ENCODE measurements around the gene FBF1. TPM values are rescaled to one million over a fixed set of nuclear protein-coding genes. Genes with fewer than 3 reads are reported as not detected.
"Not testable (repeated sequence)": the region's sequence is repeated elsewhere in the genome, so short reads cannot be mapped to it uniquely, and the experiment has no call there.

Gene FBF1
- total RNA-seq, 1 experiment from 2014 or later = 20.1 TPM

DNA sequence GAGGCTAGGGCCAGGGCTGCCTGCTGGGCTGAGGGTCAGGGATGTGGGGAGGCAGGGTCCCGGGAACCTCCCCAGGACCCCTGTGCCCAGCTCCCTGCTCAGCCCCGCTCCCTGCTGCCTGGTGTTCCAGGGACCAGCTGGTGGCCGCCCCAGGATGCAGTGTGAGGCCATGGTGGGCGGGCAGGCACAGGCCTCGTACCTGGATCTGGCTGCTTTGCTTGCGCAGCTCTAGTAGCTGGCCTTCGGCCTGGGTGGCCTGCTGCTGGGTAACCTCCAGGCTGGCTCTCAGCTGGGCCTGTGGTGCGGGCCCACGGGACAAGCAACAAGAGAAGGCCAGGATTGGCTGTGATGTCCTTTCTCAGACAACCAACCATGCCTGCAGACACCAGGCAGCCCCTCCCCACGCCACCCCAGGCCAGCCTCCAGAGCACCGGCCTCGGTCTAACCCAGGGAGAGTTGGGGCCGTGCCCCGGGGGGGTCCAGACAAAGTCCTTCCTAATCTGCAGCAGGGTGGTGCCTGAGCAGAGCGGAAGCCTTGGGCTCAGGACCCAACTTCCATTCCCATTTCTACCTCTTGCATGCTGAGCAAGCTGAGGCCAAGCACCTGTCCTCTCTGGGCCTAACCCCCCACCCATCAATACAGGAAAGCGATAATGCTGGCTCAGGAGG, 48.2 kb downstream of the FBF1 start:
- Histone ChIP-seq H3K9me3 (replicated peaks) (0 out of 2 replicates have a peak, but pooled peaks cover 3% of the 10 kb centered on the region), H3K4me3 (no peak overlapping the region), H3K27ac (no peak overlapping the region), H3K4me1 (replicated peaks) (peaks cover 26% of the 10 kb centered on the region), H3K36me3 (peaks cover 43% of the 10 kb centered on the region), H3K27me3 (replicated peaks) (no peaks in the 10 kb centered on the region)
- no peak for DNase-seq (ENCODE audit: low read depth in 1 of 2, low spot score in 2 of 2)

DNA sequence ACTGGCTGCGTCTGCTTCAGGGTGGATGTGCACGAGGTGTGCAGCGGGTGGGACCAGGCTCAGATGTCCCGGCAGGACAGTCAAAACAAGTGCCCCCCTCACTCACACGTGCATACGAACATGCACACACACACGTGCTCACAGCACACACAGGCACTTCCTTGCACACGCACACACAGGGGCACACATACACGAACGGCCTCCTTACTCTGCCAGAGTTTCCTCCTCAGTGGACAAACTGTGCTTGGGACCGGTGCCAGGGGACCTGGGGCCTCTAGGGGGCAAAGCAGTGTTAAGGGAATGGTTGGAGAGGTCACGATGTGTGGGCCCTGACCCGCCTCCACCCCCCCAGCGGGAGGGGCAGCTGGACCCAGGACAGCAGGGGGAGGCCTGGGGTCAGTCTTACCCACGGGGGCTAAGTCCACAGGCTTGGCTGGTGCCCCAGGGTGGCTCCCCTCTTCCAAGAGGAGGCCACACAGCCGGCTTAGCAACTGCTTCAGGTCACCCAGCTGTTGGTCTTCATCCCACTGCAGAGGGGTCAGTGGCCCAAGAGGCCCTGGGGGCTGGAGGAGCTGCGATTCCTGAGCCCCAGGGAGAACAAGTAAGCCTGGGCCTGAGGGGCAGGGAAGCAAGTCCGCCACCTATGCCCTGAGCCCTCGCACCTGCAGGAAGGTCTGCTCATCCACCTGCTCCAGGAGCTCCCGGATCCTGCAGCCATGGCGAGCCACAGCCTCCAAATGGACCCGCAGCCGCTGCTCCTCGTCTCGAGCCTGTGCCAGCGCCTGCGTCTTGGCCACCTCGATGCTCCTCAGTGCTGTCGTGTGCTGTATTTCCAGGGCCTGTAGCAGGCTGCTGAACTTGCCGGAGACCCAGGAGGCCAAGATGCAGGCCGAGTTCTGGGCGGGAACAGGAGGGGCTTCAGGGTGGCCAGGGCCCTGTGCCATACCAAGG, 49.0 kb downstream of the FBF1 start:
- DNase-seq (ENCODE audit: low read depth in 1 of 2, low spot score in 2 of 2) = no peak
- Histone ChIP-seq H3K4me3 (no peak overlapping the region), H3K27ac (no peak overlapping the region), H3K4me1 (replicated peaks) (peaks cover 22% of the 10 kb centered on the region), H3K27me3 (replicated peaks) (no peaks in the 10 kb centered on the region), H3K9me3 (replicated peaks) (0 out of 2 replicates have a peak, but pooled peaks cover 3% of the 10 kb centered on the region), H3K36me3 (peaks cover 35% of the 10 kb centered on the region)

DNA sequence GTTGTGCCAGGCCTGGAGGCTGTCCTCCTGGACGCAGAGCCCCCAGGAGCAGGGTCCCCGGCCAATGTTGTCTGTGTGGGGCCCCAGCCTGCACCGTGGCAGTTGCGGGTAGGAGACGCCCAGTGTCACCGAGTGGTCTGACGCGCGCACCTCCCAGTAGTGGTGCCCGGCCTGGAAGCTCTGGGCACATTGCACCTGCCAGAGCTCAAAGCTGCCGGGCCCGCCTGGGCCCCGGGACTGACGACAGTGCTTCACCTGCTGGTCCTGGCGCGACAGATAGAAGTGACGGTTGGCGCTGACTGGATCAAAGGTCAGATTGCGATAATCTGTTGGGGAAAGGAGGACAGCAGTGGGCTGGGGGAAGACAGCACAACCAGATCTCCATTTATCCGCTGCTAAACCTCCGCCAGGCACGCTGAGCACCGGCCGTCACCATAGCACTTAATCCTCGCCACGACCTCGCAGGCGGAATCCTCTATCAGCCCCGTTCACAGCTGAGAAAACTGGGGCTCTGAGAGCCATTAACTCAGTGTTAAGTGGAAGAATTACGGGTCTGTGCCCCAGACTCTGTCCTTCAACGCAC, 49.7 kb downstream of the FBF1 start:
- no peaks in the 10 kb centered on the region for H3K9me3 ChIP-seq (replicated peaks)

DNA sequence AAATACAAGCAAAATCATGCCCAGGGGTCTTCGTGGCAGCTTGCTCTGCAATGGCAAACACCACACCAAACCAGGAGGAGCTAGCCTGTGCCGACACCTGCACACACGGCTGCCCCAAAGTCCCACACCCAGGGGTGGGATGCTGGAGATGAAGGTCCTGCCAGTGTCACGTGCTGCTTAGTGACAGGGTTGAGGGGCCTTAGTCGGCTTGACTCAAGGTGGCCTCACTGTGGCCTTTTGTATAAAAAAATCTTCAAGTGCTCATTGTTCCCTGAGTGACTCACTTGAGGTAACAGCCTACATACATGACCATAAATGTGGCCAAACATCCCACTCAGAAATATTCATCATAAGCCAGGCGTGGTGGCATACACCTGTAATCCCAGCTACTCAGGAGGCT, 51.4 kb downstream of the FBF1 start:
- Histone ChIP-seq H3K4me3 (no peak overlapping the region), H3K4me1 (replicated peaks) (peaks cover 3% of the 10 kb centered on the region; the same call in 1 of the 2 replicates), H3K27ac (no peak overlapping the region), H3K27me3 (replicated peaks) (no peaks in the 10 kb centered on the region), H3K36me3 (peaks cover 27% of the 10 kb centered on the region), H3K9me3 (replicated peaks) (no peaks in the 10 kb centered on the region)
- no peak for DNase-seq (ENCODE audit: low read depth in 1 of 2, low spot score in 2 of 2)

More for the DNA sequence above, 49.7 kb downstream of the FBF1 start:
- DNase-seq (ENCODE audit: low read depth in 1 of 2, low spot score in 2 of 2) = no peak
- Histone ChIP-seq H3K27ac (no peak overlapping the region), H3K36me3 (peaks cover 27% of the 10 kb centered on the region), H3K4me3 (no peak overlapping the region), H3K27me3 (replicated peaks) (no peaks in the 10 kb centered on the region), H3K4me1 (replicated peaks) (peaks cover 14% of the 10 kb centered on the region)

DNA sequence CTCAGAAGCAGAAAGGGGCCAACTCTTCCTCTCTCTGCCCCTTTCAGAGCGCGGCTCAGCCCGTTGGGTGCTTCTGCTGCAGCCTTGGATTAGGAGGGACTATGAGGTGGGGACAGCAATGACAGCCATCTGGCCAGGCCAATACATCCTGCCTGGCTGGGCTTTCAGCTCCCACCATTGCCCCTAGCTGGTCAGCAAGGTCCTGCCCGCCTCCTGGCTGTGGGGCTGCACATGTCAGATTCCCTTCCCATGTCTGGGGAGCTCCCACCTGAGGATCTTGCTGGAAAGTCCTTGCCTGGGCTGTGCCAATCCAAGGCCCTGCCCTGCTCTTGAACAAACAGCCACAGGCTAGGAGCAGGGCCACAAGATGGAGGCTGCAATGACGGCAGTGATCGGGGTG, 52.4 kb downstream of the FBF1 start:
- peaks cover 27% of the 10 kb centered on the region for H3K36me3 ChIP-seq
- H3K4me1 ChIP-seq (replicated peaks) = peaks cover 3% of the 10 kb centered on the region; the same call in 1 of the 2 replicates
- H3K27ac ChIP-seq = no peak overlapping the region
- no peaks in the 10 kb centered on the region; the same call in 1 of the 2 replicates for H3K27me3 ChIP-seq (replicated peaks)
- H3K9me3 ChIP-seq (replicated peaks) = no peaks in the 10 kb centered on the region
- no peak for DNase-seq (ENCODE audit: low read depth in 1 of 2, low spot score in 2 of 2)
- no peak overlapping the region for H3K4me3 ChIP-seq

DNA sequence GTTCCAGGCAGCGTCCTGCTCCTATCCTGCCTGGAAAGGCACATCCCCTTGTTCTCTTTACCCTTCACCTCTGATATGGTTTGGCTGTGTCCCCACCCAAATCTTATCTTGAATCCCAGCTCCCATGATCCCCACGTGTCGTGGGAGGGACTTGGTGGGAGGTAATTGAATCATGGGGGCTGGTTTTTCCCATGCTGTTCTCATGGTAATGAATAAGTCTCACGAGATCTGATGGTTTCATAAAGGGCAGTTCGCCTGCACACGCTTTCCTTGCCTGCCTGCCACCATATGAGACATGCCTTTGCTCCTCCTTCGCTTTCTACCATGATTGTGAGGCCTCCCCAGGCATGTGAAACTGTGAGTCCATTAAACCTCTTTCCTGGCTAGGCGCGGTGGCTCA, 55.0 kb downstream of the FBF1 start:
- DNase-seq (ENCODE audit: low read depth in 1 of 2, low spot score in 2 of 2); H3K9me3 ChIP-seq (replicated peaks); H3K27me3 ChIP-seq (replicated peaks); H3K36me3 ChIP-seq; H3K27ac ChIP-seq; H3K4me1 ChIP-seq (replicated peaks); H3K4me3 ChIP-seq: not testable (repeated sequence)

DNA sequence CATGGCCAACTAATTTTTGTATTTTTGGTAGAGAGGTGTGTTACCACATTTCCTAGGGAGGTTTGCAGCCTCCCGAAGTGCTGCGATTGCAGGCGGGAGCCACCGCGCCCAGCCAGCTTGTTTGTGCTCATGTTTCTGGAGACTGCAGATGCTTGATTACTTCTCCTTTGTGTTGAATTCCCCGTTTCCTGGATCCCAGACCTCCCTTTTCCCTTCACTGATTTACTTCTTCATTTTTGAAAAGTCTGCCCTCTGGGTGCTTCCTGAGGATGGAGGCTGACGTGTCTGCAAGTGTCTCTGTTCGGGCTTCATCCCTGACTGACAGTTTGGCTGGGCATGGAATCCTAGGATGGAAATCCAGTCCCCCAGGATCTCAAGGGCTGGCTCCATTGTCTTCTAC, 55.4 kb downstream of the FBF1 start:
- Histone ChIP-seq H3K36me3 (peaks cover 5% of the 10 kb centered on the region), H3K9me3 (replicated peaks) (no peaks in the 10 kb centered on the region), H3K4me3 (no peak overlapping the region), H3K27me3 (replicated peaks) (no peaks in the 10 kb centered on the region; the same call in 1 of the 2 replicates), H3K4me1 (replicated peaks) (peaks cover 3% of the 10 kb centered on the region; the same call in 1 of the 2 replicates), H3K27ac (no peak overlapping the region)
- no peak for DNase-seq (ENCODE audit: low read depth in 1 of 2, low spot score in 2 of 2)

DNA sequence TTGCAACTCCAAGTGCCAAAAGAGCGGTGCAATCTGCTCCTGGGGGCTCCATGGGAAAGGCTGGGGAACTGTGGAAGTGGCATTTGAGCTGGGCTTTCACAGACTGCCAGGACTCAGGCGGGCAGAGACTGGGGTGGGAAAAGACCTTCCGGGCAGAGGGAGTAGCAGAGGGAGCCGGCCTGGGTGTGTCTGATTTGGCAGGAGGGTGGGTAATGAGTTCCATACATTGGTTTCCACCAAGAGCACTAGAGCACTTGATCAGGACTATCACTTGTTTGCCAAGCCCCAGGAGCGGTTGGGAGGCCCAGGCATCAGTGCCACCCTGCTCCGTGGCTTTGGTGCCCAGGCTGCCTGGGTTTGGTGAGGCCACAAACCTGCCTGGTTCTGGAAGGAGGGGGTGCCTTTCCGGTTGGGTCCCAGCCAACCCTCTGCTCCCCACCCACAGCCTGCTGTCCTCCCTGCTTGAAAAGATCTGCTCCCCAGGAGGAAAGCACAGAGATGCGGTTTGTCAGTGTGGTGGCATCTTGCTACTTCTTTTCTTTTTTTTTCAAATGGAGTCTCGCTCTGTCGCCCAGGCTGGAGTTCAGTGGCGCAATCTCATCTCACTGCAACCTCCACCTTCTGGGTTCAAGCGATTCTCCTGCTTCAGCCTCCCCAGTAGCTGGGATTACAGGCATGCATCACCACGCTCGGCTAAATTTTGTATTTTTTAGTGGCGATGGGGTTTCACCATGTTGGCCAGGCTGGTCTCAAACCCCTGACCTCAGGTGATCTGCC, 59.0 kb downstream of the FBF1 start:
- H3K4me1 ChIP-seq (replicated peaks) = peaks cover 20% of the 10 kb centered on the region
- 0 out of 2 replicates have a peak, but pooled peaks cover 5% of the 10 kb centered on the region for H3K9me3 ChIP-seq (replicated peaks)
- H3K27ac ChIP-seq = no peak overlapping the region
- H3K36me3 ChIP-seq = 0 out of 2 replicates have a peak, but pooled peaks cover 3% of the 10 kb centered on the region
- H3K4me3 ChIP-seq = no peak overlapping the region
- no peaks in the 10 kb centered on the region; the same call in 1 of the 2 replicates for H3K27me3 ChIP-seq (replicated peaks)
- DNase-seq (ENCODE audit: low read depth in 1 of 2, low spot score in 2 of 2) = no peak

DNA sequence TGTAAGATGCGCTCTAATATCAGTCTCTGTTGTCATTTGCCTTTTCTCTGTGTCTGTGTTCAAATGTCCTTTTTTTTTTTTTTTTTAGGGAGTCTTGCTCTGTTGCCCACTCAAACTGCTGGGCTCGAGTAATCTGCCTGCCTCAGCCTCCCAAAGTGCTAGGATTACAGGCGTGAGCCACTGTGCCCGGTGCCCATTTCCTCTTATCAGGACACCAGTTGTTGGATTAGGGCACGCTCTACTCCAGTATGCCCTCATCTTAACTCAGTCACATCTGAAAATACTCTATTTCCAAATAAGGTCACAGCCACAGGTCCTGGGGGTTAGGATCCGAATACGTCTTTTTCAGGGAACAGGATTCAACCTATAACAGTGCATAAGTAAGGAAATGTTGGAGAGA, 60.6 kb downstream of the FBF1 start:
- Histone ChIP-seq H3K36me3 (peaks cover 12% of the 10 kb centered on the region; the same call in 1 of the 2 replicates), H3K27me3 (replicated peaks) (no peaks in the 10 kb centered on the region; the same call in 1 of the 2 replicates), H3K4me1 (replicated peaks) (peaks cover 31% of the 10 kb centered on the region), H3K4me3 (no peak overlapping the region), H3K27ac (no peak overlapping the region), H3K9me3 (replicated peaks) (0 out of 2 replicates have a peak, but pooled peaks cover 5% of the 10 kb centered on the region)
- DNase-seq (ENCODE audit: low read depth in 1 of 2, low spot score in 2 of 2) = no peak

DNA sequence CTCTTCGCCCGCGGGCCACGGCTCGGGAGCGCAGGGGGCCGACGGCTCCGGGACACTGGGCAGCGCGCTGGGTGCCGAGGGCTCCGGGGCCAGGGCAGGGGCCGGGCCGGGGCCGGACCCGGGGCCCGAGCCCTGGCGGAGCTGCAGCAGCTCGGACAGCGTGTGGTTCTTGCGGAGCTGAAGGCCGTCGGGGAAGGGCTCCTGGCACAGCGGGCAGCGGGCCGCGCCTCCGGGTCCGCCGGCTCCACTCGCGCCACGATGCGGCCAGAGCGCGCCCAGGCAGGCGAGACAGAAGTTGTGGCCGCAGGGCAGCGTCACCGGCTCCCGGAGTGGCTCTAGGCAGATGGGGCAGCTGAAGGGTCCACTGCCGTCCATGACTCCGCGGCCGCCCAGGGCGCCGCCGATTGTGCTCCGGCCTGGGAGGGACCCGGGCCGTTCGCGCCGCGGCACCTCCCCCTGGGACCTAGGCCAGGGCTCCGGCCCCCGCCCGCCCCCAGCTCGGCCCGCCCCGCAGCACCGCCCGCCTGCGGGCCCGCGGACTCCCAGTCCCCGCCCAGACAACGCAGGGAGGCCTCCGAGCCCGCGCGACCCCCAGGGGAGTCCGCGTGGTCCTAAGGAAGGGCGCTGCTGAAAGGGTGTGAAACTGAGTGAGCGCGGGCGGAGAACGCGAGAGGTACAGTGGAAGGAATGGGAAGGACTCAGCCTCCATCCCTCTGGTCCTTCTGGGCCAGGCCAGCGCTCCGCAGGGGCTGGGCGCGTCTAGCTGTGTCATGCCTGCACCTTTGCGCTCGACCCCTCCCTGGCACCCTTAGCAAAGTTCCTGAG, 62.5 kb downstream of the FBF1 start, which contains the start of gene TRIM47:
Gene TRIM47, minus strand, starts transcription at position 408 of the 825 bp plus-strand sequence. Its CDS starts 33 bp downstream, at position 375.
- peaks cover 32% of the 10 kb centered on the region for H3K4me1 ChIP-seq (replicated peaks)
- no peaks in the 10 kb centered on the region for H3K27me3 ChIP-seq (replicated peaks)
- H3K4me3 ChIP-seq = peak within 1 kb of the TSS; percentile 47
- H3K36me3 ChIP-seq = peaks cover 12% of the 10 kb centered on the region; the same call in 1 of the 2 replicates
- H3K9me3 ChIP-seq (replicated peaks) = 0 out of 2 replicates have a peak, but pooled peaks cover 5% of the 10 kb centered on the region
- H3K27ac ChIP-seq = peak within 1 kb of the TSS; percentile 54
- peak; percentile 72 to 79 for DNase-seq (ENCODE audit: low read depth in 1 of 2, low spot score in 2 of 2)

DNA sequence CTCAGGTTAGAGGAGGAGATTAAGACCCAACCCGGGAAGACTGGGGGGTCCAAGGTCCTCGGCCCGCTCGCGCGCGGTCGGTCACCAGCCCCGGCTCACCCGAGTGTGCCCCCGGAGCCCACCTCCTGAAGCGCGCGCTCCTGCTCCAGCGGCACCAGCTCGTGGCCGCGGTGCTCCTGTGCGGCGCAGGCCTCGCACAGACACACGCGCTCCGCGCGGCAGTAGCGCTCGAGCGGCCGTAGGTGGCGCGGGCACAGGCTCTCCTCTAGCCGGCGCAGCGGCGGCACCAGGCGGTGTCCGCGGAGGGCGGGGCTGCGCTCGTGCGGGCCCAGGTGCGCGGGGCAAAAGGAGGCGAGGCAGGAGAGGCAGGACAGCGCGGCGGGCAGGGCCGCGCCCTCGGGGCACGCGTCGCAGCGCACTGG, 63.1 kb downstream of the FBF1 start:
- H3K9me3 ChIP-seq (replicated peaks) = 0 out of 2 replicates have a peak, but pooled peaks cover 5% of the 10 kb centered on the region
- peak overlapping the region; percentile 47 for H3K4me3 ChIP-seq
- peak overlapping the region; percentile 54 for H3K27ac ChIP-seq
- H3K4me1 ChIP-seq (replicated peaks) = peaks cover 38% of the 10 kb centered on the region
- H3K27me3 ChIP-seq (replicated peaks) = no peaks in the 10 kb centered on the region
- peak; percentile 87 to 88 for DNase-seq (ENCODE audit: low read depth in 1 of 2, low spot score in 2 of 2)
- peaks cover 12% of the 10 kb centered on the region; the same call in 1 of the 2 replicates for H3K36me3 ChIP-seq
